Measurements from ENCODE around the gene FCHSD1.

DNA sequence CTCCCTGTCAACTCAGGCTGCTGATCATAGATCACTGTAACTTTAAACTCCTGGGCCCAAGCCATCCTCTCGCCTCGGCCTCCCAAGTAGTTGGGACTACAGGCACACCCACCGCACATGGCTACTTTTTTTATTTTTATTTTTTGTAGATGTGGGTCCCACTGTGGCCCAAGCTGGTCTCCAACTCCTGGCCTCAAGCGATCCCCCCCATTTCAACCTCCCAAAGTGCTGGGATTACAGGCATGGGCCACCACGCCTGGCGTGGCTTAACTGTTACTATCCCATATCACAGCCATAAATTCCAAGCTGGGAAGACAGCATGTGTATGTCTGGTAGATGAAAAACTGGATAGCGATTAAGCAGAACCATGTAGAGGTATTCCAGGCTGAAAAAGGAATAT is 15.6 kb downstream of the FCHSD1 start:
- no peak for TF ChIP-seq ZNF274 (IDR thresholded peaks at IDR 0.05; ENCODE audit: low read depth, low read length)
- TF ChIP-seq YY1 (IDR thresholded peaks at IDR 0.05; ENCODE audit: insufficient read depth, insufficient read length) = no peak
- TF ChIP-seq SUZ12 (IDR thresholded peaks at IDR 0.05; ENCODE audit: extremely low read depth, insufficient read depth, insufficient read length) = no peak
